Superior temporal gyrus (tissue), 1 donor: ENCODE measurements around the gene TMEM212.
A peak's percentile ranks its signal among the peaks of the same experiment; 100 is the strongest.

Experiments
- DNase-seq: peaks from one replicate; pipeline ENCODE4 v3.0.0-alpha.2; 2016; ENCODE audit errors: extremely low spot score

Gene TMEM212

DNA sequence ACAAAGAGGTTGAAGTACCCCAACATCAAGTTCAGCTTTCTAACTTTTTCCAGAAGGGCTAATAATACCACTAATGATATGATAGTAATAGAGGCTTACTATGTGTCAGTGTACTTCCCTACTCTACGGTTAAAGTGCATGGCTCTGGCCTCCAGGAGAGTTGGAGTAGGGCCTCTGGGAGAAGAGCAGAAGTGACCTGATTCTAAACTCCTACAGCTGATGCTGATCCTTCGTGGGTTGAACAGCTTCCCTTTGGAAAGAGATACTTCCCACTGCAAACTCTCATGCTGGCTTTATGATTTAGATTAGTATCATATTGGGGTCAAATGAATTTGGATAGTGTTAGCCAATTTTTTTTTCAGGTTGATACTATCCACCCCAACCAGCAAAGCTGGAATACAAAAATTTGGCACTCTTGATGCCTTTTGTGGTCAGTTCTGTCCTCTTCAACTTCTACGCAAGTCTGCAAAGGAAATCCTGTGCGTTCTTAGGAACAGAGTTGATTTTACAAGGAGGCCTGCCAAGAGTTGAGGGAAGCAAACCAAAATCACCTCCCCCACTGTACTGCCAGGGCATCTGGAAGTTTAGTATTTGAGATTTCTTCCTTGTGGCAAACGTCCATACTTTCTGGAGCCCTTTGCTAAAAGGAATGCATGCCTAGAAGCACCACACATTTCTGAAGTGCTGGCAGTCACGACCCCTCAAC lies 17.8 kb downstream of the TMEM212 start:
- DNase-seq, result no peak

DNA sequence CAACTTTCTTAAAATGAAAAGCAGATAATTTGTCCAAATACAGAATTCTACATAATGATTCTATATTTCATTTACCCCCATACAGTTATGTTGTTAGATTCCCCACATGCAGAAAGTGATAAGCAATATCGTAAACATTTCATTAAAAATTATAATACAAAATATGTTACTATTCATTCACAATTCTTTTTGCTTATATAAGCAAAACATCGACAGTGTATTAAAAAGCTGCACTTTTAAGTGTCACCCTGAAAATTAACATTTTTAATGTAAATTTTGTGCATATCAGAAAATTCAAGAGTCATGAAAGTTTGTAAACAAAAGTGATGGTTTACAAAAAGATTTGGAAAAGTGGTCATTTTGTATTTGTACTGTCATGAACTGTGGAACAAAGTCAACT lies 19.2 kb downstream of the TMEM212 start:
- DNase-seq, result no peak

DNA sequence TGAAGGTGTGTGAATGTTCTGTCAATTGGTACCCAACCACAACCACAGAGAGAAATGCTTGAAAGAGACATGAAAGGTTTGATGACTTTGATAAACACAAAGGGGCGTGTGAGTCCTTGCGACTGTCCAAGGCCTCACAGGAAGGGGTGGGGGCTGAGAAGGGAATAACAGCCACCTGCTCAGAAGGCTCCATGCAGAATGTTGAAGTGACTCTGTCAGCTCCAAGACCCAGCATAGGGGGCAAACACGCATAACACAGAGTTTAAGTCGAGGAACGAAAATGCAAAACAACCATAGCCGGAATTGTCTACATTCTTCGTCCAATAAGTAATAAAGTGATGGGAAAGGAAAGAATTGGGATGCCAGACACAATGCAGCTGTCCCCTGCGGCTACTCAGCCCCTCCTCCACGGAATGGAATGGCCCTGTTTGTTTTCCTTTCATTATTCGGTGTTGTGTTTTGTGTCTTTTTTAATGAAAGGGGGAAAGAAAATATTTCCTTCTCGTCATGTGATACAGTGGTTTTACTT lies 19.9 kb downstream of the TMEM212 start:
- DNase-seq, result no peak

DNA sequence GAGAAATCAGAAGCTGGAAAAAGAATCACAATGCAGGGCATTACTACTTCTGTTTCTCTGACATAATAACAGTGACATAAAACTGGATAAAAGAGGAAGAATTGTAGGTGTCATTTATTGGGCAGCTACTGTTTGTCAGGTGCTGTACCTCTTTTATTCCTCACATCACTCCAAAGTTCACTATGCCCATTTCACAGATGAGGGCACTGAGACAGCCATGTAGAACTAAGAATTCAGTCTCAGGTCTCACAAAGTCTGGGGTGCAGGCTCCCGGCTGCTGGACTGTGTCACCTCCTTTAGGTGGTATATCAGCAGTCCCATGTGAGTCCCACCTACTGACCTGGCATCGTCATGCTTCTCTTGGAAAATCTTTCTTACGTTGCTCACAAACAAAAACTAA lies 20.8 kb downstream of the TMEM212 start:
- DNase-seq, result no peak

DNA sequence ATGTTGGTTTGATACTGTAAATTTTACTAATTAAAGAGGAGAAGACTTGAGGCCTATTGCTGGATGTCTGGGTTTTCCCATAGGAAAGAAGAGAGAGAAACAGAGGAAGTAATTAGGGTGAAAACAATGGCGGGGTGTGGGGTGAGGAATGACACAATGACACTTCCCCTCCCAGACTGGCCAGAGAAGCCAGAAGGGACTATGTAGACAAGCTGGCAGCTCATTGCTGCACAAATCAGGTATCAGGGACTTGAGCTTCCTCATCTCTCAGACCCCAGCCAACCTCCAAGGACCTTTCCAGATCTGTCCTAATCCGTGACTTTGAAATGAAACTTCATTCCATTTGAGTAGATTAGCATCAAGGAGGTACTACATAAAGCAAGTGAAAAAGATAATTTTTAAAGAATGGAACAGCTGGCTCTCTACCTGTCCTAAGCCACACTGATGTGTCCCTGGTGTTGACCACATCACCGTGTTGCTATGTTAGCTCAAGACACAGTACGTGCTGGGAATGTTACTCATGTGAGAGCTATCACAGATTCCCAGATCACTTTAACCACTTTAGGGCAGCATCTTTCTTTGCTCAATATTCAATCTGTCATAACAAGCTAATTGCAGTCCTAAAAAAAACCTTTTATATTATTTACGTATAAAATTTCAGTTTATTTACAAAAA lies 22.2 kb downstream of the TMEM212 start:
- DNase-seq, result no peak

DNA sequence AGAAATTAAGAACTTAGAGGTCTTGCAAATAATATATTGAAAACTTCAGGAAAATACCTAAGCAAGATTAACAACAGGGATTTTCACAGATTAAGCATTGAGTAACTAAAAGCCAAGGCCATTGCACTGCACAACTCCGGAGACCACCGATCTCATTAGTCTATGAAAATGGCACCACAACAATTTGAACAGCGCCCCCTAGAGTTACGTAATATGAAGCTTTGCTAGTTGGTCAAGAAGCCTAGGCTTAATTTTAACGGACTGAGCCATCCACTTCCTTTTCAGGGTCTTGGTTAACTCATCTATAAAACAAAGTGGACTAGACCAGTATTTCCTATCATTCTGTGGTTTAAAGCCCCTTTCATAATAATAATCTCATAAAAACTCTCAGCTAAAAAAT lies 24.8 kb downstream of the TMEM212 start:
- no peak for DNase-seq

DNA sequence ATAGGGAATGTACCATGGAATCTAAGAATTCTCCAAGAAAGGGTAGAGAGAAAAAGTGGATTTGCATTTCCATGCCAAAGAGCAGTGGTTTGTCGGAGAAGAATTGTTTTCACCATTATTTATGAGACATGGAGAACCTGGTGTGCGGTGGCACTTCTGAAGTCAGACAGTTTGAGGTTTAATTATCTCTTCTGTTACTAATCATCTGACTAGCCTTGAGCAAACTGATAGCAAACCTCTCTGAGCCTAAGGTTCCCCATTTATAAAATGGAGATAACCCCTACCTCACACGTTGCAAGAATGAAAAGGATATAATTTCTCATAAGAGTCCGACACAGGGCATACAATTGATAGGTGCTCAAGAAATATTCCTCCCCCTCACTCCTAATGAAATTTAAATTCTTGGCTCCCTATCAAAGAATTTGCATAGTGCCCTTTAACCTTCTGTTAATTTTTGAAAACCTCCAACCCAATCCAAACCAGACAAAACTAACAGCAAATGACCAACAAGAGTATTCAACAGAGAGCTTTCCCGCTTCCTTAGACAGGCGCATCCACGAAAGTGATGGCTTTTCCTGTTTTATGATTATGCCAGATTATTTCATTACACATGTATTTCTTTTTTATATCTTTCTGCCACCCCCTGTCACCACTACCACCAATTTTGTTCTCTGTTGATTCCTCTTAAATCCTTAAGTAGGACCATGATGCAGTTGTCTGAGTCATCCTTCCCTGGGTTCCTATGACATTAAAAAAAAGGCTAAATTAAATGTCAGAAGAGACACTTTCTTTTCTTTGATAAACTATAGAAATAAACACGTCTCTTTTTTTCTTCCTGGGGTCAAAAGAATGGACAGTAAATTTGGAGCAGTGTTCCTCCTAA lies 28.5 kb downstream of the TMEM212 start:
- DNase-seq, result no peak

DNA sequence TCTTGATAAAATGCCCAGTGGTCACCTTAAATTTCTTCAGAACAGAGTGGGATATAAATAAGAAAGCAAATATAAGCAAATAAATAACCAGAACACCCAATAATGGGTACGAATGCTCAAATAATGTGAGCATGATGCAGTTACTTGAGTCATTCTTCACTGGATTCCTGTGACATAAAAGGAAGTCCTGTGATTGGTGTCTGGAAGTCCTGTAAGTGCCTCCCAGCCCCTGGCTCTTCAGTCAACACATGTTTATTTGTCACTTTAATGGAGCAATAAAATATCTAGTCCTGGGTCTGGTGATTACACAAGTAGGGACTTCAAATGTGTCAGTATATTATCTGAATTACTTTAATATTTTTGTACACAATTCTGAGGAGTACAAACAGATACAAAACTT lies 30.4 kb downstream of the TMEM212 start:
- DNase-seq, result no peak

DNA sequence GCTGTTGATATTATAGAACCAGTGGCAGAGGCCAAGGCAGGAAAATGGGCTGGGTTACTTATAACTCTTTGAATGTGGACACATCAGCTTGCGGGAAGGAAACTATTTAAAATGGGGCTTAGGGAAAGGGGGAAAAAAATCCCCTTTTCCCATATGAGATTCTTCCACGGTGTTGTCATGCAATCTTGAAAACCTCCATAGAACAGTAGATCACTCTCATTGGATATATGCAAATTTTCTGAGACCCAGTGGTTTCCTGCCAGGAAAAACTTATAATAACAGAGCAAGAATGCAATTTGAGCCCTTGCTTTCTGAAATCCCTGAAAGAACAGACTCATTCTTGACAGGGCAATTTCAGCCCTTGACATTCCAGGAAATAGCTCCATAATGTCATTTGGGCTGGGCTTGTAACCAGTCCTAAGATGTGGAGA lies 31.1 kb downstream of the TMEM212 start:
- DNase-seq, result no peak

DNA sequence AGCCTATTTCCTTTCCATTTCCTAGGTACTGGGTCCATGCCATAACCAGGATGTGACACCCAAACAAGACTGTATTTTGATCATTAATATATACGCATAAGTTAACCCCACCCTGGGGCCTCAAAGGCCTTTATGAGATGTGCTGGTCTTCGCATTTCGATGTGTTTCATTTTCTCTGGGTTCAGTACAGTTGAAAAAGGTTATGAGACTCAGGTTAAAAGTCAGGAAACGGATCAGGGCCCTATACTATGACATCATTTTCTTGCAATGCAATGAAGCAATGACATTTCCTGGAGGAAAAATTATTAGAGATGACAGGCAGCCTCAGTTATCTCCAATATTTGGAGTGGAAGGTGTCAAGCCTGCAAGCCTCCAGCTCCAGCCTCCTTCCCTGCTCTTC lies 31.7 kb downstream of the TMEM212 start:
- no peak for DNase-seq

DNA sequence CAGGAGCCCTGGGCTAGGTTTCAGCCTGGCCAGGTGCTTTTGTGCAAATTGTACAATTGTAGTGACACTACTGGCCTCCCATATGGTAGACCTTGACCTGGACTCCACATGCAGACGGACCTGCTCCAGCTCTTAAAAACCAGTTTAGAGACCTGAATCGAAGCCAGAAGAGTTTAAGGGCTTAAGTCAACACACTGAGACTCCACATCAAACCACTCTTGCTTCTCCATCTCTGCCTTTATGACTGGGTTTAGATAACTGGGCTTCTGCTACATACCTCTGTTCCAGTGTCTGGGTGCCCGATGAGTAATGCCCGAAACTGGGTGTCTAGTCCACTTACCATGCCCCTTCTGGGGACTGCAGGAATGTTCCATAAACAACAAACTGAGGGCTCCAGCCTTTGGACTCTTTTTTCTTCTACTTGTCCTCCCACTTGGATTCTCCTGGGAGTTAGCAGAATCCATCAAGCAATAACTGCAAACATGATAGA lies 32.8 kb downstream of the TMEM212 start:
- DNase-seq, result no peak

DNA sequence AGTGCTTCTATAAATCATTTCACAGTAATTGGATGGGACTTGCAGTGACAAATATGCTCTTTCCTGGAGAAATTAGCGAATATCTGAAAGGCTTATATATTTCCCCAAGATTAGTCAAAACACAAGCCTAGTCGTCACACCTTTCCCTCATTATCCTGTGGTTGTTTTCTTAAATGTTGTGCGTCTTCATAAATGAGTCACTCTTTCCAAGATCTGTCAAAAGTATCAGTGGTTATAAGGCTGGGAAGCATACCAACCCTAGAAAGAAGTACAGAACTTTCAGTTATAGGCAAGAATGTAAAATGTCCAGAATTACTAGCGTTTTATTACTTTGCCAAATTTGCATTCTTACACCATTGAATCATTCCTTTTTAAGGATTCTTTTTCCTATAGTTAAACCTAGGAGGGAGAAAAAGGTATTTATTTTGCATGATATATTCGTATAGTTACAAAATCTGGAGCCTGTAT lies 33.6 kb downstream of the TMEM212 start:
- no peak for DNase-seq

DNA sequence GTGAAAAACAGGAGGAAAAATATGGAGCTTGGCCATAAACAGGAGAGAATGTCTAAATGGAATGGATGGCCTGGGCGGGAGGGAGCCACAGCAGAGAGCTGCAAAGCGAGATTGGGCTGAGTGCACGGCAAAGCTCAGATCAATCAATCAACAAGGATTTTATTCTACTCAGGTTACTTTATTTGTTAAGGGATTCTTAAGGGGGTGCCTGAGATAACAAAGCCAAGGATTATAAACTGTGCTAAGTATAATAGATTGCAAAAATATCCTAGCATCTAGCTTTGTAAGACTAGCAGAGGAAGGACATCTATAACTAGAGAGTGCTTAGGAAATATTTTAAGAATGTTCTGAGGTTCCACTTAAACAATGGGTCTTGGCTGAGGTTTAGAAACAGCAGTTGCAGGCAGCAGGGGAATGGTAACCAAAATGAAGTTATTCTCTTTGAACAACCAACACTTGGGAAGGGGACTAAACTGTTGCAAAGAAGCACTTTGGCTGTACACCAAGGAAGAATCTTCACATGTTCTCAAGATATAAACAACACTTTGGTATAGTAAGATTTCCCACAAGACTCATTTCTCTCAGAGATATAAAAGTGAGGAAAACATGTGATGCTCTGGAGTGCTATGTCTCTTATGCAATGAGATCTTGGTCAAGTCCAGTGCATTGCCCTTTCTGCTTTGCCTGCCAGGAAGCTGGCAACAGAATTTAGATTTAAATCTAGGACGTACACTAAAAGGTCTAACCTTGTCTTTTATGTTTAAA lies 35.5 kb downstream of the TMEM212 start:
- DNase-seq, result peak; percentile 48

DNA sequence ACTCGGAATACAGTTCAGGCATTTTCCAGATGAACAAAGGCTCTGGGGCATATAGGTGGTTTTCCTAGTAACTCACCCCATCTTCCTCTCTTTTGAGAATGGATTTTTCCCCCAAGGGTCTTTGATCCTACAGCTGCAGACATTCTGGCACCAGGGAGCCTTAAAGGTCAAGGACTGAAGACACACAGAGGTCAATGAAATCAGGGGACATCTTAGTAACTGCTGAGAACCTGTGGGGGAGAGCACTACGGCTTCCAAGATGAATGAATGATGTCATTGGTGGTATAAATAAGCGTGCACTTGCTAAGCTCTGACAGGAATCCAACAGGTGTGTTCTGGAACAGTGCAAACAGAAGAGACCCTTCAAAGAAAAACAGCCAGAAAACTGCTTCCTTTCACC lies 36.3 kb downstream of the TMEM212 start:
- DNase-seq, result no peak

DNA sequence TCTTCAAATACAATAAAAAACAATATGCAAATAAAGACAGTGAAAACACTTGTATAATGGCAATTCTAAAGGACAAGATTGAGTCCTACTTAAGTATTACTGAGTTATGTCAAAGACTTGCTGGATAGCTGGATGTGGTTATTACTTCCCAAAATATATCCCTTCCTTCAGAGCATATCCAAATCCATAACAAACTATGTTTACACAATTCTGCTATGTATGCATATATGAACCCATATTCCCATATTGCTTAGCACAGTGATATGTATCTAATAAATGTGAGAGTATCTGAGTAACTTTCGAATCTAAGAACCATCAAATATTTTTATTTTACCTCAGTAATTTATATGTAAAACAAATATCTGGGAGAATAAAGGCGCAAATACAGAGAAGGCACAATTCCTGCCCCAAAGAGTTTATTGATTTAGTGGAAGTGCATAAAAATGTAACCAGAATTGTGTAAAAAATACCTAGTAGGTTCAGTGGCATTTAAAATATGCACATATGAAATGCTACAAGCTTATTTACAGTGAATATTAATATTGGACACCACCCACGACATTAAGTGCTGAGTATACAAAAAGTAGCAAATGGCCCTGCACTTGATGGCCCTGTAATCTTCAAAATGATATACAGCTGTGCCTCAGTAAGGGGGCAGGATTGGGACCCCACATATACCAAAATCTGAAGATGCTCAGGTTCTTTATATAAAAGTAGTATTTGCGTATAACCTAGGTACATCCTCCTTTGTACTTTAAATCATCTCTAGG lies 37.1 kb downstream of the TMEM212 start:
- no peak for DNase-seq

DNA sequence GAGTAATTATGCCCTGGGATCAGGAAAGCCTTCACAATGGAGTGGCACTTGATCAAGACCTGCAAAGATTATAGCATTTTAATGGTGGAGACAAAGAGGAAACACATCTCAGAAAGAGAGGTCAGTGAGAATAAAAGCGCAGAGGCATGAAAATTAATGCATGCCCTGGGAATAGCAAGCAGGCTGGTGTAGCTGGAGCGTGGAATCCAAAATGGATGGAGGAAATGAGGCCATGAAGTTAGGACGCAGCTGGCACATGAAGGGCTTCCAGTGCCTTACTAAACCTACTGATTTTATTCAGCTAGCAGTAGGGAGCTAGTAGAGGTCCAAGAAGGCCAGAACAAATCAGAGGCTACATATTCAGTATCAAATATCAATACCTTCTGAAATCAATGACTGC lies 38.1 kb downstream of the TMEM212 start:
- DNase-seq, result no peak

DNA sequence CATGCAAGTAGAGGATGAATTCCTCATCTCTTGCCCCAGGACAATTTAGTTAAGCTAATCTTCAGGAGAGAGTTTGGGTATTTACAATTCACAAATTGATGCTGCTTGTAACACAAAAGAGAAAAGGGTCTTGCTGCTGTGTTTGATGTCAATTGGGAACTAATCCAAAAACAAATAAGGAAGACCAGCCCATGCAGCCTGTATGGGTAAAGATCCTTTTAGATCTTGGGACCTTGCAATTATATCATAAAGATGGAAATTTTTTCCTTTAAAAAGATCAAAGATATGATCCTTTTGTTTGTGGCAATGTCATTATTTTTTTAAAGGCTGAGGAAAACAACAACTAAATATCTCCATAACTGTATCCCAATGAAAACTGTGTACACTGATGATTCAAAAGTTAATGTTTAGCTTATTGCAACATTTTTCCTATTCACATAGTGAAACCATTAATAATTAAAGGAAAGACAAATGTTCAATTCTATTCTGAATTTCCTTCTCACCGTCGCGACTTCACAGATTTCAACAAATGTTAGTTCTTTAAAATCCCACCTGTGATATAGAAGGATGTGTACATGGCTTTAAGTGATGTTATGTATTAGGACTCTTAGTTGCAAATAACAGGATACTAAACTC lies 40.2 kb downstream of the TMEM212 start:
- no peak for DNase-seq

DNA sequence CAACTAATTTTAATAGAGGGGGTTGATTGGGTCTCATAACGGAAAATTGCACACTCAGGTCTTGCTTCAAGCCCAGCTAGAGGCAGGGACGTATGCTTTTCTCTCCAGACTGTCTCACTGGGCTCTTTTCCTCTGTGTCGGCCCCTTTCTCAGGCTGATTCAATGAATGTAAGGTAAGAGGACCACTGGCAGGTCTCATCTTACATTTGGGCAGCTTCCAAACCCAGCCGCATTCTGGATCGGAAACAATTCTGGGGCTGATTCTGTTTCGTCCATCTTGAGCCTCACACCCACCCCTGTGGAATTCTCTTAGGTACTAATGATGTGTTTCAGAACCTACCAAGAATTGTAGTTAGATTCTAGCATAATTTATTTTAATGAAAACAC lies 40.7 kb downstream of the TMEM212 start:
- DNase-seq, result no peak

DNA sequence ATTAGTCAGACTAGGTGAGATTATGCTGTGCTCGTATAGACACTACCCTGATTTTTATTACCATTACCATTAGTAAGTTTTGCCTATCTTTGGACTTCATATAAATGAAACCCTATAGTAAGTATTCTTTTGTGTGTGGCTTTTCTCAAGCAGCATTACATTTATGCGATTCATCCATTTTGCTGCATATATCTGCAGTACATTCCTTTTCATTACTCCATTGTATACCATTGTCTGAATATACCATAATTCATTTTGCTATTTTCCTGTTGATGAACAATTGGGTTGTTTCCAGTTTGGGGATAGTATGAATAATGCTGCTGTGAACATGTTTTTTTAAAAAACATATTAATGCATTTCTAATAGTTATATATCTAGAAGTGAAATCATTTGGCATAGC lies 45.3 kb downstream of the TMEM212 start:
- no peak for DNase-seq

DNA sequence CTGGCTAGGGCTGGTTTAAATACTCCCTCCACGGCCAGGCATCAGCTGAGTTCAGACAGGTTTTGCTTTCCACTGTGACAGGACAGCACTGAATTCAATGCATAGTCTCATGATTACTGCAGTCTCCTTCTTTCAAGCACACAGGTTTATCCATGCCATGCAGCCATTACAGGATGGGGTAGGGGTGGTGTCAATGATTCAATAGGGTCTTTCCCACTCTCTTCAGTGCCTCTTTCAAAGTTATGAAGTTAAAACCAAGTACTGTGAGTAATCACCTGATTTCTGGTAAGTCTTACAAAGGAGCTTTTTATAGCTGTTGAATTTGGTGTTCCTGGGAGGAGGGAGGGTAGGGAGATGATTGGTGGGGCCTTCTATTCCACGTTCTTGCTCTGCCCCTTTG lies 47.2 kb downstream of the TMEM212 start:
- DNase-seq, result no peak
